Mucosa of descending colon (tissue), 3 donors: Measurements from ENCODE around the gene TTC34. TPM values are rescaled to one million over a fixed set of nuclear protein-coding genes. Genes with fewer than 3 reads are reported as not detected.

Source experiments
- ATAC-seq: fragments of 200-7000 bp; cut with Tn5 transposase; one replicate; pipeline ENCODE4 v1.9.1; 2020; ENCODE audit warnings: mild to moderate bottlenecking, moderate library complexity
- DNase-seq, 3 donors: peaks; one replicate each; pipeline ENCODE4 v3.0.0-alpha.2; 2020
- H3K36me3 ChIP-seq: fragments of 200-600 bp; one replicate; pipeline ENCODE4 v1.8.0; 2021; ENCODE audit warnings: low read depth, mild to moderate bottlenecking
- H3K4me1 ChIP-seq: fragments of 200-600 bp; one replicate; pipeline ENCODE4 v1.8.0; 2021; ENCODE audit warnings: low read depth, mild to moderate bottlenecking
- H3K4me3 ChIP-seq: fragments of 200-600 bp; one replicate; pipeline ENCODE4 v1.8.0; 2021; ENCODE audit warnings: mild to moderate bottlenecking
- H3K9me3 ChIP-seq: fragments of 200-600 bp; one replicate; pipeline ENCODE4 v1.8.0; 2021; ENCODE audit warnings: mild to moderate bottlenecking
- CTCF ChIP-seq: fragments of 200-600 bp; IDR thresholded peaks from one replicate; pipeline ENCODE4 v1.8.0; 2022; ENCODE audit warnings: antibody characterized with exemption, mild to moderate bottlenecking
- intact Hi-C, 2 donors: fragments of 100-400 bp; cut with DNase I in 1 of 2; cut with micrococcal nuclease in 1 of 2; formaldehyde crosslinking; loops; one replicate each; pipeline versions ENCODE4 v1.11.0 to v1.11.1; 2022; cut with DNase I, micrococcal nuclease
- total RNA-seq, 3 donors: library from RNA; stranded (reverse); fragmentation: NEBNext Ultra II Directional in 2 of 3; extraction: Animal tissue kit (Norgen Biotek cat#: 25700) in 2 of 3; gene quantifications; one replicate each; pipeline versions ENCODE4 v1.2.1 to v1.2.4, GENCODE V29; 2021 to 2023
- donor health status: DM: no; HTN: no; CAD: no; lungs with moderate emphysema.
- donor health status: DM: no; HTN: no; CAD: no.
- donor health status: DM: no; HTN: yes; CAD: no.

Gene TTC34
- total RNA-seq, 3 donors from 2014 or later: 0.43 to 1.1 (median 0.61) TPM

GRCh38 chr1:2595261-2595811 is 206.2 kb downstream of the TTC34 start:
- Histone ChIP-seq H3K4me1 (peaks cover 18% of the 10 kb centered on the region), H3K36me3 (no peaks in the 10 kb centered on the region), H3K4me3 (no peak overlapping the region), H3K9me3 (no peaks in the 10 kb centered on the region)
- intact Hi-C loops: no loop called here
- DNase-seq: peak in 2 of 3 donors; percentile 25 to 50
- TF ChIP-seq CTCF: no peak
- no peak for ATAC-seq

GRCh38 chr1:2594641-2595131 is 206.8 kb downstream of the TTC34 start:
- peak in 2 of 3 donors; percentile 40 to 52 for DNase-seq

GRCh38 chr1:2594001-2594640 is 207.4 kb downstream of the TTC34 start:
- ATAC-seq (peak; percentile 51), DNase-seq (peak; percentile 76 to 81 (median 79))
- Histone ChIP-seq H3K4me3 (no peak overlapping the region), H3K36me3 (no peaks in the 10 kb centered on the region), H3K4me1 (peaks cover 18% of the 10 kb centered on the region), H3K9me3 (no peaks in the 10 kb centered on the region)
- intact Hi-C loops: no loop called here
- no peak for TF ChIP-seq CTCF

More at GRCh38 chr1:2594641-2595131, 206.8 kb downstream of the TTC34 start:
- no peak overlapping the region for H3K4me3 ChIP-seq
- H3K36me3 ChIP-seq: no peaks in the 10 kb centered on the region
- no peak for TF ChIP-seq CTCF
- intact Hi-C loops: no loop called here
- no peaks in the 10 kb centered on the region for H3K9me3 ChIP-seq
- H3K4me1 ChIP-seq: peaks cover 18% of the 10 kb centered on the region
- no peak for ATAC-seq

- Histone ChIP-seq H3K4me1 (peaks cover 18% of the 10 kb centered on the region), H3K9me3 (no peaks in the 10 kb centered on the region), H3K36me3 (no peaks in the 10 kb centered on the region), H3K4me3 (no peak overlapping the region)
- ATAC-seq (no peak), DNase-seq (peak in 2 of 3 donors; percentile 45 to 51)
- no peak for TF ChIP-seq CTCF
- intact Hi-C loops: no loop called here
Observed at GRCh38 chr1:2593251-2593878, 208.1 kb downstream of the TTC34 start.

GRCh38 chr1:2592672-2593071 is 208.8 kb downstream of the TTC34 start:
- DNase-seq (peak; percentile 62 to 75 (median 68)), ATAC-seq (peak; percentile 82)
- no peak for TF ChIP-seq CTCF
- Histone ChIP-seq H3K4me1 (peaks cover 21% of the 10 kb centered on the region), H3K36me3 (no peaks in the 10 kb centered on the region), H3K9me3 (no peaks in the 10 kb centered on the region), H3K4me3 (no peak overlapping the region)
- intact Hi-C loops: no loop called here
